NCI-H2227 treated with DMSO at 0.1 percent for 48 hours (cell line): ENCODE data around the gene CAPN15.
"Not testable (repeated sequence)": the region's sequence is repeated elsewhere in the genome, so short reads cannot be mapped to it uniquely, and the experiment has no call there.

Experiments
- DNase-seq: peaks from one replicate; lab custom pipeline; 2025; lab: John Stamatoyannopoulos, UW

CAPN15 gene

DNA sequence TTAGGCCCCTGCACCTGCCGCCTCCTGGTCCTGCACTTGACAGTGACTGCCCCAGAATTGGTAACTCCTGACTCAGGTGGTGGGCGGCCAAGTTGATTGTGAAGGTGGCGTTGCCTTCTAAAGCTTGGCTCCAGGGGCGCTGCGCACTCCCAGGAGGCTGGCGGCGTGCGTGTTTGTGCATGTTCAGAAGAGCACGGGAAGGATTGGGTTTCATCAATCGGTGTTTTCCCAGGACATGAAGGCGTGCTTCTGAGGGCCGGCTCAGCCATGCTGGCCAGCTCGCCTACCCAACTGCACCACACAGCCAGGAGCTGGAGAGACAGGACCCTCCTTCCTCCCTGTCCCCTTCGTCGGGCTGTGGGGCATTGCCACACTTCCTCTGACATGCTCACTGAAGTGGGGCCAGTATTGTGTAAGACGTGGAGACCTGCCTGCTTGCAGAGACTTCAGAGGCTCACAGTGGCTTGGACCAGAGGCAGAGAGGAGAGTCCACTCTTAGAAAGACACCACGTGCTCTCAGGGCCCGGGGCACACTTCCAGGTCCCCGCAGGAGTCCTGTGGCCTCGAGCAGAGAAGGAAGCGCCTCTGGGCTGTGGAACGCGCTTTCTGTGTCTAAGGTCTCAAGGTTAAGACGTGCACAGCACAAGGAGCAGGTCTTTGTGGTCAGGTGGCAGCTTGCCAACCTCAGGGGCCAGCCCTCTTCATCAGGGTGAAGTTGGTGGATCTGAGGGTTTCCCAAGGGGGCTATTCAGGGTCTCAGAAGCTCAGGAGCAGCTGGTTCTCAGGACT lies 65.2 kb downstream of the CAPN15 start:
- DNase-seq = no peak

DNA sequence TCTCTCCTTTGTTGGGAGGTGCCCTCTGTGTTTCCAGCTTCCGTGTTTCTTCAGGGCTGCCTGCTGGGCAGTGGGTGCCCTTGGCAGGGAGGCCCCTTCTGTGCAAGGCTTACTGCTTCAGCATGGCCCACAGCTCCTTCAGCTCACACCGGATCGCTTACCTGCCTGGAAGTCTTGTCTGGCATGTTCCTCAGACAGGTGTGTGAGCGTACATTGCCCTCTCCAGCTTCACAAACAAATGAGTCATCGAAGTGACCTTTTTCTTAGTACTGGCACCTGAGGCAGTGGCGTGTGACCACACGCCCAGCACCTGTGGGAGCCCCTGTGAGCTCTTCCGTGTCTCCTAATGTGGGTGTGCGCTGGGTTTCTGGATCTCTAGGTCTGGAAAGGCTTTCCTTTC lies 65.9 kb downstream of the CAPN15 start:
- no peak for DNase-seq

DNA sequence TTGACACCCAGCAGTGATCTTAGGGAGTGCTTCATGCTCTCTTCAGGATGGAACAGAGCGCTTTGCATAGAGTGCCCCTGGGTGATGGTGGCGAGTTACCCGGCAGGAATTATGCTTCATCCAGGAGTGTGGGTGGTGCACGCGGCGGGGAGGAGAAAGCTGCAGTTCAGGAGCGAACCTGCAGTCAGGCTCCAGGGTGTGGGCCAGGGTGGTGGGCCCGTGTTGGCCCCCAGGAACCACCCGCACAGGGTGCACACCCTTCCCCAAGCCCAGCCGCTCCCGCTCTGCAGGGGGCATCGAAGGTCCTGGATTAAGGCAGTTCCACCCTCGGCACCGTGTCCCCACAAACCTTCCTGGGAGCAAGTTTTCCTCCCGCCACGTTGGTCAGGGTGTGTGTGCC lies 66.3 kb downstream of the CAPN15 start:
- DNase-seq = no peak

GRCh38 chr16:595094-595528 lies 67.6 kb downstream of the CAPN15 start:
- DNase-seq = no peak

DNA sequence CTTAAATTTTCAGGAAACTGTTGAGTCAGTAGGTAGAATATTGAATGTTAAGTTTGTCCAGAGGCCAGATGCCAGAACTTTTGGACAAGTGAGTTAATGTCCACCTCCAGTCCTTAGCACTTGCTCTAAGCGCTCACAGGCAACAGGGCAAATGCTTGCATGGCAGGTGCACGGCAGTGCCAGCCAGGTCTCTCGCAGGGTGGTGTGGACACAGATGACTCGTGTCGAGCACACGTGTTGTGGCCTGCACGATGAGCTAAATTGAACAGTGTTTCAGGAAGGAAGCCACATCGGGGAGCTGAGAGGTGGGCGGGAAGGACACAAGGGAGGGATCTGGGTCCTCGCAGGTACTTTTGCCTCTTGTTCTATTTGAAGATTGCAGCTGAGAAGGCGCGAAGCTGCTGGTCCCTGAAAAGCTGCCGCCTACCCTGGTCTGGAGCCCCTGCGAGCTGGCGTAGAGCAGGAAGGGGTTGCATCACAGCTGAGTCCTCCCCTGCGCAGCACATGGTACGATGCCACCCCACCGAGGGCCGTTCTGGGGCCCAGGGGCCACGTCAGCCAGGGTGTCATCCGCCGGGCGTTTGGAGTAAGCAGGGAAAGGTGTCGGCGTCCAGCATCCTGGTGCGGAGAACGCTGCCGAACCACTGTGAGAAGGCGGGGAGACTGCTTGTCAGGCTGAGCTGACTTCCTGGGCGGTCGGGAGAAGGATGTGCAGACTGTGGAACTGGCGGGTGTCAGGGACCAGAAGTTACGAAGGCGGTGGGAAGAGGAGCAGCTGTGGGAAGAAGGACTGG lies 68.6 kb downstream of the CAPN15 start:
- no peak for DNase-seq

DNA sequence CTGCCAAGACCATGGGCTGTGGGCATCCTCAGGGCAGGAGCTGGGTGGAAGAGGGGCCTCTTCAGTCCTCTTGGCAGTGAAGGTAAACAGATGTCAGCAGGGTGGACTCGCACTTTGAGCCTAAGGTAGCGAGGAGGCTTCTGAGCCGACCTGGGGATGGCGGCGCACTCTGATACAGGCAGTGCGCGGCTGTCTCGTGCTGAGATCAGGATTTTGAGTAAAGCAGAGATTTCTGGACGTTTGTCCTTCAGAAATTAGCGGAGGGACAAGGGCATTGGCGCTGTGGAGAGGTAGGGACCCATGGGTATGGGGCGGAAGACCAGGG lies 69.2 kb downstream of the CAPN15 start:
- DNase-seq = no peak

DNA sequence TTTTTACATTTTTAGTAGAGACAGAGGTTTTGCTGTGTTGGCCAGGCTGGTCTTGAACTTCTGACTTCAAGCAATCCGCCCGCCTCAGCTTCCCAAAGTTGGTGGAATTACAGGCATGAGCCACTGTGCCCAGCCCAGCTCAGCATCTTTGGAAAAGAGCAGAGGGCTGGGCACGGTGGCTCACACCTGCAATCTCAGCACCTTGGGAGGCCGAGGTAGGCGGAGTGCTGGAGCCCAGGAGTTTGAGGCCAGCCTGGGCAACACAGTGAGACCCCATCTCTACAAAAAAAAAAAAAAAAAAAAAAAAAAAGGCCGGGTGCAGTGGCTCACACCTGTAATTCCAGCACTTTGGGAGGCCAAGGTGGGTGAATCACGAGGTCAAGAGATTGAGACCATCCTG lies 70.1 kb downstream of the CAPN15 start:
- not testable (repeated sequence) for DNase-seq

GRCh38 chr16:598823-599739 lies 71.6 kb downstream of the CAPN15 start:
- DNase-seq = no peak

DNA sequence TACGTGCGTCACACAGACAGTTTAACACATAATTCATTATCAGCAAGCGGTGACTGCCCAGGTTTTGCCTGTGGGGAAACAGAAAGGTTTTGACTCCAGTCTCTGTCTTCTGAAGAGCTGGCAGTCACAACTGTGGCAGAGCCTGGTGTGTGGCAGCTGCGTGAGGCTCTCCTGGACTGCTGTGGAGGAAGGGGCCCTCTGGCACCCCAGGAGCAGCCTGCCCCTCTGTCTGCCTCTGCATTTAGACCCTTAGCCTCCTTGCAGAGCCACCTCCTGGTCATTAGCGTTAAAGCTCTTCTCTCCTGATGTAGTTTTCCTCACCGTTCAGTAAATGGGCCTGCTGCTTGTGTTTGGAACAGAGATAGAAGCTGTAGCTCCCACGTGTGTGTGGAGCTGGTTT lies 73.3 kb downstream of the CAPN15 start:
- DNase-seq = no peak

DNA sequence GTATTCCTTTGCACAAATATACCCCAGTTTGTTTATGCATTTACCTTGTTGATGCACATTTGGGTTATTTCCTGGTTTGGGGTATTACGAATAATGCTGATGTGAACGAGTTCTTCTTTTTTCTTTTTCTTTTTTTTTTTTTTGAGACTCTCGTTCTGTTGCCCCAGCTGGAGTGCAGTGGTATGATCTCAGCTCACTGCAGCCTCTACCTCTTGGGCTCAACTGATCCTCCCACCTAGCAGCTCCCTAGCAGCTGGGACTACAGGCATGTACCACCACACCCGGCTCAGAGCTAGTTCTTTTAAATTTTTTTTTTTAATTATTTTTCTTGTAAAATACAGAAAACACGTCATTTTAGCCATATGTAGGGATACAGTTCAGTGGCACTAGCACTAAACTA lies 76.4 kb downstream of the CAPN15 start:
- DNase-seq = no peak
